Activated CD4-positive, alpha-beta T cell treated with anti-CD3 and anti-CD28 coated beads, Interleukin-10, Interleukin-2, amounts not matched to agents 100 ng/mL and 50 ng/mL, durations not matched to agents 16 hours and 8 hours (primary cell): Measurements from ENCODE around the gene COQ3.

ENCODE experiments used
- DNase-seq: peaks from one replicate; pipeline ENCODE4 v3.0.0-alpha.2; 2020

COQ3 gene

GRCh38 chr6:99330159-99330558 lies 63.8 kb downstream of the COQ3 start:
- DNase-seq = peak; percentile 89

- no peak for DNase-seq
These were observed 69.0 kb downstream of the COQ3 start for GRCh38 chr6:99324996-99325395.
